GM12864 (cell line): Measurements from ENCODE around the gene TCEANC.

Source experiments
- DNase-seq: peaks from one replicate; pipeline ENCODE4 v3.0.0-alpha.2; 2011; ENCODE audit warnings: low read depth
- H3K4me3 ChIP-seq: 2 replicates; pipeline ENCODE4 v1.5.1; 2011; ENCODE audit warnings: mild to moderate bottlenecking, low read depth, low read length, control low read depth
- CTCF ChIP-seq: IDR thresholded peaks from 2 replicates; pipeline ENCODE4 v1.5.1; 2011; ENCODE audit warnings: low read depth, mild to moderate bottlenecking, moderate library complexity, low read length, control low read depth, inconsistent platforms; ENCODE audit errors: missing control alignments

The TCEANC gene

GRCh38 chrX:13655674-13656073 lies 2.7 kb downstream of the TCEANC start:
- TF ChIP-seq CTCF: no peak
- H3K4me3 ChIP-seq: no peak overlapping the region
- DNase-seq: no peak

- TF ChIP-seq CTCF: peak; percentile 38
- DNase-seq: peak; percentile 26
- H3K4me3 ChIP-seq: no peak overlapping the region
Measured at GRCh38 chrX:13658602-13659001, 5.7 kb downstream of the TCEANC start.

GRCh38 chrX:13659063-13659462 lies 6.1 kb downstream of the TCEANC start:
- no peak for TF ChIP-seq CTCF
- no peak overlapping the region for H3K4me3 ChIP-seq
- DNase-seq: no peak

- no peak for DNase-seq
- TF ChIP-seq CTCF: no peak
- H3K4me3 ChIP-seq: peak overlapping the region; percentile 44
Measured at GRCh38 chrX:13661735-13662288, 8.9 kb downstream of the TCEANC start.

- H3K4me3 ChIP-seq: peak overlapping the region; percentile 44; the same call in 1 of the 2 replicates
- no peak for DNase-seq
- TF ChIP-seq CTCF: no peak
Measured at GRCh38 chrX:13662355-13662791, 9.4 kb downstream of the TCEANC start.

- no peak for TF ChIP-seq CTCF
- H3K4me3 ChIP-seq: no peak overlapping the region
Measured at GRCh38 chrX:13664020-13664419, 11.1 kb downstream of the TCEANC start.

GRCh38 chrX:13666836-13667235 lies 13.9 kb downstream of the TCEANC start:
- H3K4me3 ChIP-seq: no peak overlapping the region
- no peak for TF ChIP-seq CTCF
- DNase-seq: no peak

More at GRCh38 chrX:13664020-13664419, 11.1 kb downstream of the TCEANC start:
- no peak for DNase-seq
